Ramos (cell line): ENCODE results near the gene RBMS1.

Experiments used
- in situ Hi-C: fragments of 300-500 bp; cut with MboI; formaldehyde crosslinking; loops from one replicate; pipeline ENCODE4 v1.14.3; 2022; ENCODE audit warnings: low sequenced_read_pairs; ENCODE audit not compliant: unreplicated experiment

Gene RBMS1

DNA sequence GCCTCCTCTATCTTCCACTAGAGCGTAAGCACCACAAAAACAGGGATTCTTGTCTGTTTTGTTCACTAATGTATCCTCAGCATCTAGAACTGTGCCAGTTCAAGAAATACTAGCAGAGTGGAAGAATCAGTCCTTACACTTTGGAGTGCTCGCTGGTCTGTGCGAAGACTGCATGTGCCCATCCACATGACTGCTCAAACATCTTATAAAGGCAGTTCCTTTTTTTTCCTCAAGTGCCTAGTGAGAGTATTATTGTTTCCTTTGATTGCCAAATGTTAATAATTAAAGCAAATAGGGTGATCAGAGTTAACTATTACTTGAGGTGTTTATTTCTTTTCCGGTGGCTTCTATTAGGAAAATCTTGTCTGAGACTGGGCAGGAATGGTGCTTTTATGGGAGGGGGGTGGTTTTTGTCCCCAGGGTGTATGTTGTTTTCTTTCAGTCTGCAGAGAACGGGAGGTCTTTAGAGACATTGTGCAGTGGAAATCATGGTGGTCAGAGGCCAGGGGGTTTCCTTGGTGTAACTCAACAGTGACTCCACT, 247.9 kb downstream of the RBMS1 start:
- in situ Hi-C loops: no loop called here

GRCh38 chr2:160242893-160243564, 250.6 kb downstream of the RBMS1 start:
- in situ Hi-C loops: no loop called here

- in situ Hi-C loops: no loop called here
These were observed 252.1 kb downstream of the RBMS1 start for GRCh38 chr2:160241251-160242137.

- in situ Hi-C loops: no loop called here
These were observed 254.2 kb downstream of the RBMS1 start for GRCh38 chr2:160239436-160239835.

- in situ Hi-C loops: no loop called here
These were observed 255.2 kb downstream of the RBMS1 start for GRCh38 chr2:160238392-160238791.

DNA sequence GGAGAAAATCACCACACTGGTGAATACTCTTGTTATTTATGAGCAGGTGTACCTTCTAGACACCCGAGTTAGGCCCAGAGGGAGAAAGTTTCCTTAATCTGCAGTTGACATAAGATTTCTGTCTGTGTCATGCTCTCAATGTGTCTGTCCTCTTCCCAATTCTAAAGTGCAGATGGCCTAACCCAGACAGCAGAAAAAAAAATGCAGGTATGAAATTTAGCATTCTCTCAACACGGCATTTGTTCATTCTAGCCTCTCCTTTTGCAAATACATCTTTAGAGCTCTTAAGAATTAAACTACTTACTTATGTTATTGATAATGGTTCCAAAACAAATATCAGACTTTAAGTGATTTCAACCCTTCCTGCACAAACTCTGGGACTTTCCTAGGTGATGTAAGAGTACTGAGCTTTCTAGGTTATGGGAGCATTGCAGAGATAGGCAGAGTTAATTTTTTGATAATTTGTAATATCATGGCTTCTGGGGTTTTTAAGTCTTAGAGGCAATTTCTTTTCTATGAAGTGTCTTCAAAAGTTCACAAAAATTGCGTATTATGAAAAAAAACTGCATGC, 260.6 kb downstream of the RBMS1 start:
- in situ Hi-C loops: no loop called here

DNA sequence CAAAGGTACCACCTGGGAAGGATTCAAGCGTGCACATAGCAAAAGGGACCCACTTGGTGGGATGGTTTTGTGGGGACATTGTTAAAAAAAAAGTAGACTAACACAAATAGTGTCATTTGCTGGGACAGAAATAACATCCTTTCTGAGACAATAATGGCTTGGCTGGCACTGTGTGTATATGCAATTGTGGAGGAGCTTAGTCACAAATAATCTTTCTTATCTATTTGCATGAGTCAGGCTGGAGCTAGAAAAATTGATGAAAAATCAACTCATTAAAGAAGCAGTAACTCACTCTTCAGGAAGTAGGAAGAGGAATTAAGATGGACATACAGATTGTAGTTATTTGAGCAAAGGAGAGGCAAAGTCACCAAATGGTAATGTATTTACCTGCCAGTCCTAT, 264.0 kb downstream of the RBMS1 start:
- in situ Hi-C loops: no loop called here

DNA sequence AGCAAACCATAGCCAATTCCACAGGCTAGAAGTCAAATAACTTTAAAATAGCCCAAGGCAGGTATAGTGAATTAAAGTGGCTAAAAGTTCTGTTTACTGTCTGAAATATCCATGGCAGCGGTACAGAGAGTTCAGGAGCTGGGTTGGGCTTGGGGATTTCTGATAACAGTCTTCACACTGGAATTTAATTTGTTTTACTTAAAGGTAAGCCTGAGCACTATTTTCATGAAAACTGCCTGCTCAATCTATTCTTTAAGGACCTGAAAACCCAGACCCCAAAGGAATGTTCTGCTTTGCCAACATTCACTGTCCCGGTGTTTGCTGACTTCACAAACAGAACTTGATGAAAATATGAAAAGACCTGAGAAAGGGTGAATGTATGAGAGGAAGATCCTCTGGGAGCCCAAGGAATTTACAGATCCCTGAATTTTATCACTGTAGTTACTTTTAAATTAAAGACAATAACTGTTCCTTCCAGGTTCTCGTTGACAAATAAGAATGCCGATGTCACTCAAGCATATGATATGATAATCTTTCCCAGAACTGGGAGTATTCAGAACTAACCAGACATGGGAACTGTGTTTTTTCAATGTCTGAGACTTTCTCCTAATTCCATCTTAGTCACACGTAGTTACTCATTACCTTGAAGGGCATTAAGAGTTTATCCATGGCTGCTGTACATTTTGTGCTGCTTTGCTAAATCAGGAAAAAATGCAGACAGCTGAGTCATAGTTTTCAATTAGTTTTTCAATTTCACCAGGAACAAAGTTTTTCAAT, 265.3 kb downstream of the RBMS1 start:
- in situ Hi-C loops: no loop called here

- in situ Hi-C loops: no loop called here
These were observed 266.2 kb downstream of the RBMS1 start for GRCh38 chr2:160227293-160227915.

GRCh38 chr2:160226367-160226766, 267.2 kb downstream of the RBMS1 start:
- in situ Hi-C loops: no loop called here

- in situ Hi-C loops: no loop called here
These were observed 267.9 kb downstream of the RBMS1 start for GRCh38 chr2:160225722-160226121.

GRCh38 chr2:160224507-160224906, 269.1 kb downstream of the RBMS1 start:
- in situ Hi-C loops: no loop called here

DNA sequence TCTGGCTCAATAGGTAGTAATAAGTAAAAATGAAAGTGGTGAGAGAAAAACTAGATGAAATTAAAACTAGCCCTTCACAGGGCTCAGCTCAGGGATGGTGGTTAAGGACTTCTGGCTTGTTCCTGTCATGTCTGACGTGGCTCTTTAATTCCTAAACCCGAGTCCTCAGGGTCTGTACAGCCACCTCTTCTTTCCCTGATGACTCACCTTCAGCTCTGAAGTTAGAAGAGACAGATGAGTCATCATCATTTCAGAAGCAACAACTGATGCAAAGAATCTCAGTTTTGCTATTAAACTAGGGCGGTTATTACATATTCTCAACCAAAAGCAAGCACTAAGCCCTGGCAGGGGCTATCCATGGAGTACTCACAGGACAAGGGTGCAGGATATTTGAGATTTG, 269.5 kb downstream of the RBMS1 start:
- in situ Hi-C loops: no loop called here

- in situ Hi-C loops: no loop called here
These were observed 270.0 kb downstream of the RBMS1 start for GRCh38 chr2:160223560-160223959.

DNA sequence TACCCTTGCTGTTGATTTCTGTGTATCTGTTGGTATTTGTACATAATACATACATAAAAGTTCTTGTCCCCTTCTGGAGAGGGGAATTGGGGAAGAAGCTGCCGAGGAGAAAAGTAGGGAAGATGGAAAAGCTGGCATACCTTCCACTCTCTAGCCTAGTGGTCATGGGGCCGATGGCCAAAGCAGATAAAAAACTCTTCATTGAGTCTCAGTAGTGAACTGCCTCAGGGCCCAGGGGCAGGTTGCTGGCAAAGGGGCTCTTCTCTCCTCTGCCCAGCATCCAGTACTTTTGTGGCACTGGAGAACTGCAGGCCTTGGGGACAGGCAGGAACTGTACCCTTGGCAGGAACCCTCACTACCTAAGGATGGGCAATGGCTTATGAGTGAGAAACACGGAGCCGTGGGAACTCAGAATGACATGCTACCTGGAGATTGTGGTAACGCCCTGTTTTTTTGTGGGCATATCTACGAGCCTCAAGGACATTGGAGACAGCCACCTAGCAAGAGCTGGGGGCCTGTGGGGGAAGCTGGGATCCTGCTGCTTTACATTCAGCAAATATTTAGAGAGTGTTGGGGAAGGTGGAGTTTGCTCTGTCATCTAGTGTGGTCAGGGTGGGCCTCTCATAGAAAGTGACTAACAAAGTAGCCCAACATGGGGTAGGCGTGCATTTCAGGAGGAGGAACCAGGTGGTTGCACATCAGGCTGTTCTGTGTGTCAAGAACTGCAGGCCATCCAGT, 270.9 kb downstream of the RBMS1 start:
- in situ Hi-C loops: no loop called here
